ENCODE results near the gene S100P. TPM values are rescaled to one million over a fixed set of nuclear protein-coding genes. Genes with fewer than 3 reads are reported as not detected.

Gene S100P
- total RNA-seq (ENCODE audit: low replicate concordance): not detected in 2 replicates

DNA sequence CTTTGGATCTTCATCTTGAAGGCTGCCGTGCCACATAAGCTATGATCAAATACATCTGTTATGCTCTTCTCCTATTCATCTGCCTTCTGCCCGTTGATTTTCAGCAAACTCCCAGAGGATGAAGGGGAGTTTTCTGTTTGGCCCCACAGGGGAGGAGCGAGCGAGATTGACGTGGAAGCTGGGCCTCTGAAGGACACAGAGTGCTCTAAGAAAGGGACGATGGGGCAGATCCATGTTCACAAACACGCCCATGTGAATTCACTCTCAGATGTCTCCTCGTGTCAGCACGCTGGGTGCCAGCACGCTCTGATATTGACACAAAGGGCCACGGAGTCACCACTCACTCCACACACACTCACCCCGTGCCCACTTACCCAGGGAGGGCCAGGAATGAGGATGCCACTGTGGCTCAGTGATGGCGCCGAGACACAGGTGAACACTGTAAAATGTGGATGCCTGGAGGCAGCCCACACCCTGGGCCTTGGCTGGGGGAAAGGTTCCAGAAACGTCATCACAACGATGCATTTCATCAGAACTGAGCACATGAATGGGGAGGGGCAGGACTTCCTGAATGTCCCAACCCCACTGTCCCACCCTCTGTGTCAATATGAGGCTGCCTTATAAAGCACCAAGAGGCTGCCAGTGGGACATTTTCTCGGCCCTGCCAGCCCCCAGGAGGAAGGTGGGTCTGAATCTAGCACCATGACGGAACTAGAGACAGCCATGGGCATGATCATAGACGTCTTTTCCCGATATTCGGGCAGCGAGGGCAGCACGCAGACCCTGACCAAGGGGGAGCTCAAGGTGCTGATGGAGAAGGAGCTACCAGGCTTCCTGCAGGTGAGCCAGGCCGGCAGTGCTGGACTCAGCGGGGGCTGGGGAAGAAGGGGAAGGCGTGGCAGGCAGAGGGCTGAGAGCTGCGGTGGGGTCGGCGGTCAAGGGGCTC is at the start of gene S100P:
TSS of gene S100P (plus strand) at position 648 of the 946 bp plus-strand sequence. CDS start at position 703, 55 bp downstream.
- peaks cover 4% of the 10 kb centered on the region for H3K27me3 Mint-ChIP-seq (ENCODE audit: insufficient read depth, low read depth)
- Histone ChIP-seq H3K27me3 (no peaks in the 10 kb centered on the region), H3F3A (ENCODE audit: low read depth) (no peaks in the 10 kb centered on the region), H3K9me3 (ENCODE audit: low read depth) (no peaks in the 10 kb centered on the region), H4K20me1 (ENCODE audit: low read depth) (no peaks in the 10 kb centered on the region), H3K27ac (no peak within 1 kb of the TSS), H3K79me2 (ENCODE audit: low read depth) (no peaks in the 10 kb centered on the region), H3K4me1 (no peaks in the 10 kb centered on the region), H3K9ac (no peak within 1 kb of the TSS), H2AFZ (replicated peaks) (no peak within 1 kb of the TSS), H3K36me3 (no peaks in the 10 kb centered on the region), H3K4me3 (no peak within 1 kb of the TSS), H3K4me2 (no peak within 1 kb of the TSS)
- no peaks in the 10 kb centered on the region for H3K9me3 Mint-ChIP-seq
- no peak for TF ChIP-seq EZH2phosphoT487 (IDR thresholded peaks at IDR 0.05)
- TF ChIP-seq EZH2 (IDR thresholded peaks at IDR 0.05): no peak
- peaks cover 20% of the 10 kb centered on the region for H3K4me1 Mint-ChIP-seq
- DNase-seq (ENCODE audit: low spot score): no peak
- peaks cover 5% of the 10 kb centered on the region for H3K36me3 Mint-ChIP-seq
- H3K4me3 Mint-ChIP-seq: no peak within 1 kb of the TSS
- peak within 1 kb of the TSS; percentile 58 for H3K27ac Mint-ChIP-seq

DNA sequence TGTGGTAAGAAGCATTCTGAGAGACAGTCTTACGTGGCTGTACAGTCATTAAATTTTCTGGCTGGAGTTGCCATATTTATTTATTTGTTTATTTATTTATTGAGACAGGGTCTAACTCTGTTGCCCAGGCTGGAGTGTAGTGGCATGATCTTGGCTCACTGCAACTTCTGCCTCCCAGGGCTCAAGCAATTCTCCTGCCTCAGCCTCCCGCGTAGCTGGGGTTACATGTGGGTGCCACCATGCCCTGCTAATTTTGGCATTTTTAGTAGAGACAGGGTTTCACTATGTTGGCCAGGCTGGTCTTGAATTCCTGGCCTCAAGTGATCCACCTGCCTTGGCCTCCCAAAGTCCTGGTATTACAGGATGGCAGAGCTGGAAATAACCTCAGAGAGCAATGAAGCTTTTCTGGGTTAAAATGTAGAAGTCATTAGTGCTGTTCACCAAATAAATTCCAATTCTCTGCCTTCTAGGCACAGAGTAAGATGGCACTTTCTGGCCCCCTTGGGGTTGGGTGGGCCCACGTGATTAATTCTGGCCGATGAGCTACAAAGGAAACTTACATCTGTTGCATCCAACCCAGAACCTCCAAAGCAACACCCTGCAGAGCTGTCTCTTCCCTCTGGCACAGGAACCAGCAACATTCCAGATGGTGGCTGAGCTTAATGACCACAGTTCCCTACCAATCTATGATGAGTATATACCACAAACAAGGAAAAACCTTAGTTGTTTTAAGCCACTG is 48.7 kb upstream of the S100P start:
- Mint-ChIP-seq H3K4me1 (peaks cover 20% of the 10 kb centered on the region), H3K4me3 (no peak overlapping the region), H3K27ac (no peak overlapping the region), H3K36me3 (peaks cover 13% of the 10 kb centered on the region), H3K9me3 (no peaks in the 10 kb centered on the region), H3K27me3 (ENCODE audit: insufficient read depth, low read depth) (peaks cover 6% of the 10 kb centered on the region)
- peaks cover 29% of the 10 kb centered on the region for H4K20me1 ChIP-seq (ENCODE audit: low read depth)
- no peak overlapping the region for H3K9ac ChIP-seq
- no peak overlapping the region for H2AFZ ChIP-seq (replicated peaks)
- no peak overlapping the region for H3K4me2 ChIP-seq
- peaks cover 14% of the 10 kb centered on the region for H3F3A ChIP-seq (ENCODE audit: low read depth)
- no peaks in the 10 kb centered on the region for H3K9me3 ChIP-seq (ENCODE audit: low read depth)
- H3K27me3 ChIP-seq: no peaks in the 10 kb centered on the region
- H3K4me3 ChIP-seq: no peak overlapping the region
- TF ChIP-seq, protein P1, sequence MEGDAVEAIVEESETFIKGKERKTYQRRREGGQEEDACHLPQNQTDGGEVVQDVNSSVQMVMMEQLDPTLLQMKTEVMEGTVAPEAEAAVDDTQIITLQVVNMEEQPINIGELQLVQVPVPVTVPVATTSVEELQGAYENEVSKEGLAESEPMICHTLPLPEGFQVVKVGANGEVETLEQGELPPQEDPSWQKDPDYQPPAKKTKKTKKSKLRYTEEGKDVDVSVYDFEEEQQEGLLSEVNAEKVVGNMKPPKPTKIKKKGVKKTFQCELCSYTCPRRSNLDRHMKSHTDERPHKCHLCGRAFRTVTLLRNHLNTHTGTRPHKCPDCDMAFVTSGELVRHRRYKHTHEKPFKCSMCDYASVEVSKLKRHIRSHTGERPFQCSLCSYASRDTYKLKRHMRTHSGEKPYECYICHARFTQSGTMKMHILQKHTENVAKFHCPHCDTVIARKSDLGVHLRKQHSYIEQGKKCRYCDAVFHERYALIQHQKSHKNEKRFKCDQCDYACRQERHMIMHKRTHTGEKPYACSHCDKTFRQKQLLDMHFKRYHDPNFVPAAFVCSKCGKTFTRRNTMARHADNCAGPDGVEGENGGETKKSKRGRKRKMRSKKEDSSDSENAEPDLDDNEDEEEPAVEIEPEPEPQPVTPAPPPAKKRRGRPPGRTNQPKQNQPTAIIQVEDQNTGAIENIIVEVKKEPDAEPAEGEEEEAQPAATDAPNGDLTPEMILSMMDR (IDR thresholded peaks at IDR 0.05): no peak
- TF ChIP-seq EZH2 (IDR thresholded peaks at IDR 0.05) (no peak), EZH2phosphoT487 (IDR thresholded peaks at IDR 0.05) (no peak)
- H3K27ac ChIP-seq: no peak overlapping the region
- H3K79me2 ChIP-seq (ENCODE audit: low read depth): peaks cover 34% of the 10 kb centered on the region
- peaks cover 16% of the 10 kb centered on the region for H3K4me1 ChIP-seq
- peaks cover 7% of the 10 kb centered on the region for H3K36me3 ChIP-seq
- DNase-seq (ENCODE audit: low spot score): no peak

DNA sequence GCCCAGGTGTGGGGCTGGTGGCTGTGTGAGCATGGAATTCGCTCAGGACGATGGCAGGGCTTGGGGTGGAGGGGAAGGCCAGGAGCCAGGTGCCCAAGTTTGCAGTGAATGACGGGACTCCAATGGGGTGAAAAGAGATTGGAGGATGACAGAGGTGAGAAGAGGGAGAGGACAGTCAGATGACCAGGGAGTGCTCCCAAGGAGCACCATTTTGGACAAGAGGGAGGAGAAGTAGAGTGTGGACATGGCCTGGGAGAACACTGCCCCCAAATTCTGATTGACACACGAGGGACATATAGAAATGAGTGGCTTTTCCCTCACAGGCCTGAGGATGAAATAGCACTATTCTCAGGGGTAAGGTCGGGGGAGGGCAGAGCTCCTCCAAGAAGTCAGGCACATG is 46.5 kb upstream of the S100P start:
- Mint-ChIP-seq H3K27me3 (ENCODE audit: insufficient read depth, low read depth) (peaks cover 2% of the 10 kb centered on the region), H3K4me3 (no peak overlapping the region), H3K4me1 (peaks cover 5% of the 10 kb centered on the region), H3K27ac (no peak overlapping the region), H3K36me3 (peaks cover 8% of the 10 kb centered on the region), H3K9me3 (no peaks in the 10 kb centered on the region)
- H3F3A ChIP-seq (ENCODE audit: low read depth): peaks cover 14% of the 10 kb centered on the region
- H2AFZ ChIP-seq (replicated peaks): no peak overlapping the region
- H3K9ac ChIP-seq: no peak overlapping the region
- no peaks in the 10 kb centered on the region for H3K27me3 ChIP-seq
- TF ChIP-seq EZH2phosphoT487 (IDR thresholded peaks at IDR 0.05) (no peak), EZH2 (IDR thresholded peaks at IDR 0.05) (no peak)
- TF ChIP-seq, protein P1 (IDR thresholded peaks at IDR 0.05): no peak
- no peak overlapping the region for H3K4me2 ChIP-seq
- peaks cover 17% of the 10 kb centered on the region for H3K79me2 ChIP-seq (ENCODE audit: low read depth)
- peaks cover 6% of the 10 kb centered on the region for H3K36me3 ChIP-seq
- H3K9me3 ChIP-seq (ENCODE audit: low read depth): no peaks in the 10 kb centered on the region
- H3K4me1 ChIP-seq: peaks cover 9% of the 10 kb centered on the region
- no peak overlapping the region for H3K4me3 ChIP-seq
- no peak for DNase-seq (ENCODE audit: low spot score)
- H4K20me1 ChIP-seq (ENCODE audit: low read depth): peaks cover 14% of the 10 kb centered on the region
- no peak overlapping the region for H3K27ac ChIP-seq

Data from neural progenitor cell (in vitro differentiated cells).